PC-9 (cell line): ENCODE data around the gene LAPTM5.

Experiments used
- CTCF ChIP-seq: fragments of 200-600 bp; sonication (generic); conservative IDR thresholded peaks from 2 replicates; pipeline ENCODE4 v1.6.1; 2017; ENCODE audit warnings: mixed run types, antibody characterized with exemption, mild to moderate bottlenecking, moderate library complexity
- EZH2 ChIP-seq: fragments of 200-600 bp; sonication (generic); IDR thresholded peaks from 2 replicates; pipeline ENCODE4 v1.8.0; 2017; ENCODE audit warnings: antibody characterized with exemption, low read depth

- TF ChIP-seq CTCF, result no peak
- no peak for TF ChIP-seq EZH2
Measured at GRCh38 chr1:30749691-30750583, 7.6 kb downstream of the LAPTM5 start.
